ENCODE measurements around the gene PCDHA1.

The PCDHA1 gene

GRCh38 chr5:141002605-141002965, 216.6 kb downstream of the PCDHA1 start:
- DNase-seq (ENCODE audit: low read depth) = no peak
- TF ChIP-seq, protein P1, sequence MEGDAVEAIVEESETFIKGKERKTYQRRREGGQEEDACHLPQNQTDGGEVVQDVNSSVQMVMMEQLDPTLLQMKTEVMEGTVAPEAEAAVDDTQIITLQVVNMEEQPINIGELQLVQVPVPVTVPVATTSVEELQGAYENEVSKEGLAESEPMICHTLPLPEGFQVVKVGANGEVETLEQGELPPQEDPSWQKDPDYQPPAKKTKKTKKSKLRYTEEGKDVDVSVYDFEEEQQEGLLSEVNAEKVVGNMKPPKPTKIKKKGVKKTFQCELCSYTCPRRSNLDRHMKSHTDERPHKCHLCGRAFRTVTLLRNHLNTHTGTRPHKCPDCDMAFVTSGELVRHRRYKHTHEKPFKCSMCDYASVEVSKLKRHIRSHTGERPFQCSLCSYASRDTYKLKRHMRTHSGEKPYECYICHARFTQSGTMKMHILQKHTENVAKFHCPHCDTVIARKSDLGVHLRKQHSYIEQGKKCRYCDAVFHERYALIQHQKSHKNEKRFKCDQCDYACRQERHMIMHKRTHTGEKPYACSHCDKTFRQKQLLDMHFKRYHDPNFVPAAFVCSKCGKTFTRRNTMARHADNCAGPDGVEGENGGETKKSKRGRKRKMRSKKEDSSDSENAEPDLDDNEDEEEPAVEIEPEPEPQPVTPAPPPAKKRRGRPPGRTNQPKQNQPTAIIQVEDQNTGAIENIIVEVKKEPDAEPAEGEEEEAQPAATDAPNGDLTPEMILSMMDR (IDR thresholded peaks at IDR 0.05; ENCODE audit: insufficient read depth, low read depth, low read length, missing control alignments) = no peak
- H3K4me3 ChIP-seq (ENCODE audit: low read depth, low read length) = no peak overlapping the region

DNA sequence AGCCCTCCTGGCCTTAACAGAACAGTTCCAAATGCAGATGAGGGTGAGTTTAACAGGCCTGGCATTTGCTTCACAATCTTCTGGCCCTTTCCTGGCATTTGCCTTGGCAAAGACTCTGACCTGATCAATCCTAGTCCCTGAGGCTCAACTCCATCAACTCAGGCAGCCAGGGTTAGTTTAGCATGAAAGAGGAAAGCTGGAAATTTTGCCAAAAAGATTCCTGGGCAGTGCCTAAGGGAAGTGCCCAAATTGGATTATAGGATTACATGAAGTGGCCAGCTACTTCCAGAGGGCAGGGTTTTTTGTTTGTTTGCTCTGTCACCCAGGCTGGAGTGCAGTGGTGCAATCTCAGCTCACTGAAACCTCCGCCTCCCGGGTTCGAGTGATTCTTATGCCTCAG, 217.1 kb downstream of the PCDHA1 start:
- no peak for DNase-seq (ENCODE audit: low read depth)
- TF ChIP-seq, protein P1 (IDR thresholded peaks at IDR 0.05; ENCODE audit: insufficient read depth, low read depth, low read length, missing control alignments) = no peak

GRCh38 chr5:141003791-141004611, 218.1 kb downstream of the PCDHA1 start:
- TF ChIP-seq, protein P1 (IDR thresholded peaks at IDR 0.05; ENCODE audit: insufficient read depth, low read depth, low read length, missing control alignments) = no peak
- DNase-seq (ENCODE audit: low read depth) = no peak
- H3K4me3 ChIP-seq (ENCODE audit: low read depth, low read length) = no peak overlapping the region

More for the DNA sequence above, 217.1 kb downstream of the PCDHA1 start:
- H3K4me3 ChIP-seq (ENCODE audit: low read depth, low read length) = no peak overlapping the region

GRCh38 chr5:141007791-141008190, 221.9 kb downstream of the PCDHA1 start:
- DNase-seq (ENCODE audit: low read depth) = no peak
- TF ChIP-seq, protein P1 (IDR thresholded peaks at IDR 0.05; ENCODE audit: insufficient read depth, low read depth, low read length, missing control alignments) = no peak
- H3K4me3 ChIP-seq (ENCODE audit: low read depth, low read length) = no peak overlapping the region

GRCh38 chr5:141010047-141010793, 224.3 kb downstream of the PCDHA1 start:
- TF ChIP-seq, protein P1 (IDR thresholded peaks at IDR 0.05; ENCODE audit: insufficient read depth, low read depth, low read length, missing control alignments) = no peak
- no peak overlapping the region for H3K4me3 ChIP-seq (ENCODE audit: low read depth, low read length)
- no peak for DNase-seq (ENCODE audit: low read depth)

DNA sequence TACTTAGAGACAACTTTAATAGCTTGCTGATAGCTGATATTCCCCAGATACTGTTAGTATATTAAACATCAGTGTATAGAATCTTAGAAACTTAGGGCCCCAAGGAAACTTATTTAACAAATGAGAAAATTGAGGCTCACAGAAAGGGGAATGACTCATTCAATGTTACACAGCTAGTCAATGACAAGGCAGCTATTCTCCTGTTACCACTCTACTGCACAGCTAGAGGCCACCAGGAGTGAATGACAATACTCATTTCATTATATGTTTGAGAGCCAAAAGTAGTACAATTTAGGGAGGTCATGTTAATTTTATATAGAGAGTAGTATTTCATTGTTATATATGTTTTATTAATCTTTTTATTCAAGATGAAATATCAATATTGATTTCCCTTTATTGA, 232.0 kb downstream of the PCDHA1 start:
- no peak for DNase-seq (ENCODE audit: low read depth)
- TF ChIP-seq, protein P1 (IDR thresholded peaks at IDR 0.05; ENCODE audit: insufficient read depth, low read depth, low read length, missing control alignments) = no peak

More for the DNA sequence above, 232.0 kb downstream of the PCDHA1 start:
- no peak overlapping the region for H3K4me3 ChIP-seq (ENCODE audit: low read depth, low read length)
